A549 (cell line): ENCODE measurements around the gene DHX58. TPM values are rescaled to one million over a fixed set of nuclear protein-coding genes. Genes with fewer than 3 reads are reported as not detected.

Experiments used
- ATAC-seq, 2 experiments: fragments of 200-7000 bp in 1 of 2; fragments of >200 bp in 1 of 2; cut with Nextera tagmentation in 1 of 2; cut with Tn5 transposase in 1 of 2; 3 replicates each; pipeline versions ENCODE4 v1.8.0 to v1.9.1; 2018 to 2020; ENCODE audit warnings: mild to moderate bottlenecking in 1 of 2, moderate library complexity in 1 of 2
- CTCF ChIA-PET: fragments of 300-600 bp; sonication (Branson Sonifier 250); formaldehyde crosslinking; extraction: SDS; loops from one replicate; lab custom pipeline; 2021; ENCODE audit warnings: antibody characterized with exemption, inconsistent platforms; lab: Yijun Ruan, JAX
- POLR2A ChIA-PET: fragments of 350-600 bp; formaldehyde crosslinking; extraction: SDS; loops from one replicate; lab custom pipeline; 2021; ENCODE audit warnings: antibody characterized with exemption, inconsistent platforms; lab: Yijun Ruan, JAX
- DNase-seq, 2 experiments: peaks; one replicate each; pipeline versions ENCODE4 v3.0.0 to v3.0.0-alpha.2; 2011 to 2016; ENCODE audit warnings: low read depth in 1 of 2, low spot score in 1 of 2
- FAIRE-seq: peaks from 2 replicates; lab custom pipeline; 2011; peaks lifted over from hg19 to GRCh38; lab: Jason Lieb, UNC
- H3K27ac ChIP-seq, 2 experiments: fragments of >200 bp; sonication (Bioruptor Twin); formaldehyde crosslinking; 3 replicates each; pipeline ENCODE4 v1.5.1; 2016 to 2017
- H3K4me1 ChIP-seq: fragments of >200 bp; sonication (Bioruptor Twin); formaldehyde crosslinking; 3 replicates; pipeline ENCODE4 v1.6.1; 2016
- H3K4me2 ChIP-seq: fragments of >200 bp; sonication (Bioruptor Twin); formaldehyde crosslinking; 3 replicates; pipeline ENCODE4 v1.6.1; 2016
- H3K4me3 ChIP-seq: fragments of >200 bp; sonication (Bioruptor Twin); formaldehyde crosslinking; 3 replicates; pipeline ENCODE4 v1.5.1; 2016
- H3K9me3 ChIP-seq: fragments of >200 bp; sonication (Bioruptor Twin); formaldehyde crosslinking; 3 replicates; pipeline ENCODE4 v1.6.1; 2016
- HOXB13 ChIP-seq: fragments of 250-450 bp; sonication (Bioruptor Pico); IDR thresholded peaks from 2 replicates; pipeline ENCODE4 v1.5.0; 2020; ENCODE audit warnings: low read depth, mild to moderate bottlenecking, moderate library complexity
- JUN ChIP-seq, 2 experiments: fragments of >200 bp; sonication (Bioruptor Twin); formaldehyde crosslinking; IDR thresholded peaks; 2 replicates in 1 of 2; 3 replicates in 1 of 2; pipeline ENCODE4 v1.6.1; 2016 to 2017
- KDM1A ChIP-seq: fragments of 200-600 bp; sonication (generic); IDR thresholded peaks from 2 replicates; pipeline ENCODE4 v1.6.1; 2016; ENCODE audit warnings: low read depth, mild to moderate bottlenecking
- NR3C1 ChIP-seq: fragments of >200 bp; sonication (Bioruptor Twin); formaldehyde crosslinking; IDR thresholded peaks from 3 replicates; pipeline ENCODE4 v1.6.1; 2017
- RARB ChIP-seq: fragments of 250-450 bp; sonication (Bioruptor Pico); IDR thresholded peaks from 2 replicates; pipeline ENCODE4 v1.8.0; 2021; ENCODE audit warnings: mild to moderate bottlenecking, moderate library complexity
- RNF2 ChIP-seq: fragments of 200-600 bp; sonication (generic); IDR thresholded peaks from 2 replicates; pipeline ENCODE4 v1.6.1; 2016; ENCODE audit warnings: low read depth, mild to moderate bottlenecking, antibody characterized with exemption, moderate library complexity, borderline replicate concordance
- SMC3 ChIP-seq: fragments of >200 bp; sonication (Bioruptor Twin); formaldehyde crosslinking; IDR thresholded peaks from 3 replicates; pipeline ENCODE4 v1.6.1; 2018; ENCODE audit warnings: inconsistent platforms
- ZNF302 ChIP-seq: fragments of 250-450 bp; sonication (Bioruptor Pico); IDR thresholded peaks from 2 replicates; pipeline ENCODE4 v1.9.0; 2021; ENCODE audit warnings: inconsistent platforms, mild to moderate bottlenecking, moderate library complexity
- WGBS: methylation state at CpG from one replicate; pipeline ENCODE4 v1.1.6; 2017; ENCODE audit errors: missing lambda C conversion rate; 5-methylcytosine and 5-hydroxymethylcytosine counted together
- polyA plus RNA-seq, 4 experiments: library from polyadenylated mRNA; depleted of rRNA in 3 of 4; stranded (reverse); fragments of >200 nt; fragmentation: RNase III in 1 of 4; extraction: RNeasy Plus Mini Kit Qiagen cat#74134 plus additional on column Dnase treatment in 1 of 4; gene quantifications; 2 replicates in 3 of 4; 3 replicates in 1 of 4; pipeline ENCODE4 v1.2.3, GENCODE V29; 2011 to 2017
- TF ChIP-seq, protein P1 (sequence below): fragments of >200 bp; sonication (Bioruptor Twin); formaldehyde crosslinking; IDR thresholded peaks from 2 replicates; pipeline ENCODE4 v1.6.1; 2016
- TF ChIP-seq, protein P2 (sequence below): fragments of 200-600 bp; sonication (generic); IDR thresholded peaks from 2 replicates; pipeline ENCODE4 v1.6.1; 2016; ENCODE audit warnings: antibody characterized with exemption, mild to moderate bottlenecking, moderate library complexity
- TF ChIP-seq, protein P3 (sequence below): fragments of 250-450 bp; sonication (Bioruptor Pico); IDR thresholded peaks from 2 replicates; pipeline ENCODE4 v1.5.0; 2021; ENCODE audit warnings: mild to moderate bottlenecking, moderate library complexity, borderline replicate concordance

The DHX58 gene
- polyA plus RNA-seq, 2 of the 4 experiments (the other 2 are of a cell fraction), result 0.37 to 0.59 TPM

DNA sequence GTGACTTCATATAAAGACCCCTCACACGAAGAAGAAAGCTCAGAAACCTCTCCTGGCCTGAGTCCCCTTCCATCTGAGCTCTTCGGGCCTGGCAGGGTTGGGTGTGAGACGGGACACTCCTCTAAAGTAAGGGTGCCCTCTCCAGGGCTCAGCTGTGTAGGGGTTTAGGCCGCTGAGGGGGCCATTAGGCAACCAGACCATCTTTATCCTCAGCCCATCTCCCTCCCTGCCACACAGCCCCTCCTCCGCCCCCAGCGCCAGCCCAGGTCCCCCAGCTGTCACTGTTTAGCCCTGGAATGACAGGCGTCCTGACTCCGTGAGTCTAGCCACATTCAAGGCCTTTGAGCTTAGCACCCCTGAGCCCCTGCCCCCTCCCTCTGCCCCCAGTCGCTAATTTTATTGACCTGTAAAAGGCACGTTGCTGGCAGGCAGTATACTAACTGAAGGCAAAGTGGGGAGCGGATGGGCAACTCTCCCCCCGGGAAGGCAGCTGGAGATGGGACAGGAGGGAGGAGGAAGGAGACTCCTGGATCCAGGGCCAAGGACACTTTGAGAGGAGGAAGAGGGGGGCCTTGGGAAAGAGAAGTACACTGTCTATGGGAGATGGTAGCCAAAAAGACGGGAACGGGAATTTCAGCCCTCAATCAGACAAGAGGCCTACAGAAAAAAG, 13.6 kb downstream of the DHX58 start:
- WGBS, result 72% methylated on average over 10 of the region's 14 CpGs

DNA sequence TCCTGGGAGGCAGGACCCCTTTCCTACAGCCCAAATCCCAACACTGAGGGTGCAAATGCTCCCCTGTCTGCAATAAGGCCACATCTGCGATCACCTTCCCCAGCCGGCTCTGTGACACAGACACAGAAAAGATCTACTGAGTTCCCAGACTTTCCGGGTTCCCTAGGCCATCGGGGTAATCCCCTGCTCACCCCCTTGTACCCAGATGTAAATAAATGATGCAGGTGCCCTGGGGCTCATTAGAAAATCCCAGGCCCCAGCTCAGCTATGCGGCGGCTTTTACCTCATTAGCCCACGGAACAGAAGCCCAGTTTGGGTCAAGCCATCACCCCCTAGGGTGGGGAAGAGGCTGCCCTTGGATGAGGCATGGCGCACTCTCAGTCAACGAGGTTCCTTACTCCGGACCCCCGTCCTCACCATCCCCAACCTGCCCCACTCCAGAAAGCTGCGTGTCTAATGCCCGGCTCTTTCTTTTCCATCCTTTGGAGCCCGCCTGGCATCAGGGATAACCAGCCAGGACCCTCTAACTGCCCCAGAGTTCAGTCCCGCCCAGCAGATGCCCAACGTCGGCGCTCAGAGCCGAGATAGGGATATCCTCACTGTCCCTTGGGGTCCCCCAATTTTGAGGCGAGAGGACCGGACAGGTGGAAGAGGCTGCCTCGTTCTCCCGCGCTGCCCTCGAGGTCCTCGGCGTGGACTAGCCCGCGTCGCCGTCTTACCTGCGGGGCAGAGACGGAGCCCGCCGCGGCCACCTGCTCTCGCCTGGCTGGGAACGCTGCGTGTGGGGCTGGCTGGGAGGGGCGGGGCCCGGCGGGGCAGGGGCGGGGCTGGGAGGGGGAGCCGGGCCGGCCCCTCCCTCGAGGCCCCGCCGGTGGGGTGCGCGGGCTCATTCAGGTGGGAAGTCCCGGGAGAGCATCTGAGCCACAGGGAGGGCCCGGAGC, 14.6 kb downstream of the DHX58 start, which contains the start of gene ZNF385C:
TSS of gene ZNF385C (minus strand) at position 783 of the 941 bp plus-strand sequence. CDS start 35,417 bp downstream, outside the sequence.
- ATAC-seq (no peak), FAIRE-seq (no peak), DNase-seq (no peak)
- Histone ChIP-seq H3K4me3 (no peak within 1 kb of the TSS), H3K27ac (no peak within 1 kb of the TSS), H3K4me2 (no peak within 1 kb of the TSS), H3K4me1 (no peaks in the 10 kb centered on the region), H3K9me3 (no peaks in the 10 kb centered on the region)
- WGBS, result 77% methylated on average over 37 of the region's 52 CpGs
- POLR2A ChIA-PET, result interaction anchor here (0.6 kb wide), 1 partner anchor 1017 kb away, joined by 4 read pairs; no protein-coding TSS in a partner anchor
- CTCF ChIA-PET, result interaction anchor here (0.8 to 39.5 kb wide), 8 partner anchors 10 to 135 kb away, joined by 3 to 658 read pairs (median 6); partner anchors contain the start of genes DHX58, DNAJC7, KAT2A and NKIRAS2
- no peak for TF ChIP-seq SMC3
- TF ChIP-seq JUN (IDR thresholded peaks at IDR 0.05), result no peak

More for the DNA sequence above, 13.6 kb downstream of the DHX58 start:
- H3K4me1 ChIP-seq, result no peaks in the 10 kb centered on the region
- no peaks in the 10 kb centered on the region for H3K9me3 ChIP-seq
- ChIA-PET POLR2A (no interaction called here), CTCF (interaction anchor here (1.6 to 39.5 kb wide), 4 partner anchors 15 to 75 kb away, joined by 7 to 658 read pairs (median 348); partner anchors contain the start of genes DHX58, DNAJC7, KAT2A and NKIRAS2)
- no peak for DNase-seq
- TF ChIP-seq, protein P1, sequence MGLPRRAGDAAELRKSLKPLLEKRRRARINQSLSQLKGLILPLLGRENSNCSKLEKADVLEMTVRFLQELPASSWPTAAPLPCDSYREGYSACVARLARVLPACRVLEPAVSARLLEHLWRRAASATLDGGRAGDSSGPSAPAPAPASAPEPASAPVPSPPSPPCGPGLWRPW, result no peak
- TF ChIP-seq RNF2 (no peak), ZNF302 (no peak), HOXB13 (CRISPR knock-in tag) (no peak), RARB (CRISPR knock-in tag) (no peak), KDM1A (no peak), NR3C1 (no peak)
- TF ChIP-seq, protein P2, sequence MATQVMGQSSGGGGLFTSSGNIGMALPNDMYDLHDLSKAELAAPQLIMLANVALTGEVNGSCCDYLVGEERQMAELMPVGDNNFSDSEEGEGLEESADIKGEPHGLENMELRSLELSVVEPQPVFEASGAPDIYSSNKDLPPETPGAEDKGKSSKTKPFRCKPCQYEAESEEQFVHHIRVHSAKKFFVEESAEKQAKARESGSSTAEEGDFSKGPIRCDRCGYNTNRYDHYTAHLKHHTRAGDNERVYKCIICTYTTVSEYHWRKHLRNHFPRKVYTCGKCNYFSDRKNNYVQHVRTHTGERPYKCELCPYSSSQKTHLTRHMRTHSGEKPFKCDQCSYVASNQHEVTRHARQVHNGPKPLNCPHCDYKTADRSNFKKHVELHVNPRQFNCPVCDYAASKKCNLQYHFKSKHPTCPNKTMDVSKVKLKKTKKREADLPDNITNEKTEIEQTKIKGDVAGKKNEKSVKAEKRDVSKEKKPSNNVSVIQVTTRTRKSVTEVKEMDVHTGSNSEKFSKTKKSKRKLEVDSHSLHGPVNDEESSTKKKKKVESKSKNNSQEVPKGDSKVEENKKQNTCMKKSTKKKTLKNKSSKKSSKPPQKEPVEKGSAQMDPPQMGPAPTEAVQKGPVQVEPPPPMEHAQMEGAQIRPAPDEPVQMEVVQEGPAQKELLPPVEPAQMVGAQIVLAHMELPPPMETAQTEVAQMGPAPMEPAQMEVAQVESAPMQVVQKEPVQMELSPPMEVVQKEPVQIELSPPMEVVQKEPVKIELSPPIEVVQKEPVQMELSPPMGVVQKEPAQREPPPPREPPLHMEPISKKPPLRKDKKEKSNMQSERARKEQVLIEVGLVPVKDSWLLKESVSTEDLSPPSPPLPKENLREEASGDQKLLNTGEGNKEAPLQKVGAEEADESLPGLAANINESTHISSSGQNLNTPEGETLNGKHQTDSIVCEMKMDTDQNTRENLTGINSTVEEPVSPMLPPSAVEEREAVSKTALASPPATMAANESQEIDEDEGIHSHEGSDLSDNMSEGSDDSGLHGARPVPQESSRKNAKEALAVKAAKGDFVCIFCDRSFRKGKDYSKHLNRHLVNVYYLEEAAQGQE, result no peak
- TF ChIP-seq, protein P3, sequence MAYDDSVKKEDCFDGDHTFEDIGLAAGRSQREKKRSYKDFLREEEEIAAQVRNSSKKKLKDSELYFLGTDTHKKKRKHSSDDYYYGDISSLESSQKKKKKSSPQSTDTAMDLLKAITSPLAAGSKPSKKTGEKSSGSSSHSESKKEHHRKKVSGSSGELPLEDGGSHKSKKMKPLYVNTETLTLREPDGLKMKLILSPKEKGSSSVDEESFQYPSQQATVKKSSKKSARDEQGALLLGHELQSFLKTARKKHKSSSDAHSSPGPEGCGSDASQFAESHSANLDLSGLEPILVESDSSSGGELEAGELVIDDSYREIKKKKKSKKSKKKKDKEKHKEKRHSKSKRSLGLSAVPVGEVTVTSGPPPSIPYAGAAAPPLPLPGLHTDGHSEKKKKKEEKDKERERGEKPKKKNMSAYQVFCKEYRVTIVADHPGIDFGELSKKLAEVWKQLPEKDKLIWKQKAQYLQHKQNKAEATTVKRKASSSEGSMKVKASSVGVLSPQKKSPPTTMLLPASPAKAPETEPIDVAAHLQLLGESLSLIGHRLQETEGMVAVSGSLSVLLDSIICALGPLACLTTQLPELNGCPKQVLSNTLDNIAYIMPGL, result no peak
- no peak for ATAC-seq
- no peak for FAIRE-seq
- no peak overlapping the region for H3K4me3 ChIP-seq
- H3K27ac ChIP-seq, result no peak overlapping the region
- no peak overlapping the region for H3K4me2 ChIP-seq
